GM19468 (cell line): ENCODE measurements around the gene SDF2L1.
"Not testable (repeated sequence)": the region's sequence is repeated elsewhere in the genome, so short reads cannot be mapped to it uniquely, and the experiment has no call there.

ENCODE experiments used
- ATAC-seq: cut with Tn5 transposase; IDR thresholded peaks from one replicate; pipeline ENCODE4 v1.9.1; 2021; ENCODE audit warnings: mild to moderate bottlenecking, moderate library complexity, moderate number of reproducible peaks; ENCODE audit not compliant: unreplicated experiment; ENCODE audit errors: extremely low read depth

The SDF2L1 gene

DNA sequence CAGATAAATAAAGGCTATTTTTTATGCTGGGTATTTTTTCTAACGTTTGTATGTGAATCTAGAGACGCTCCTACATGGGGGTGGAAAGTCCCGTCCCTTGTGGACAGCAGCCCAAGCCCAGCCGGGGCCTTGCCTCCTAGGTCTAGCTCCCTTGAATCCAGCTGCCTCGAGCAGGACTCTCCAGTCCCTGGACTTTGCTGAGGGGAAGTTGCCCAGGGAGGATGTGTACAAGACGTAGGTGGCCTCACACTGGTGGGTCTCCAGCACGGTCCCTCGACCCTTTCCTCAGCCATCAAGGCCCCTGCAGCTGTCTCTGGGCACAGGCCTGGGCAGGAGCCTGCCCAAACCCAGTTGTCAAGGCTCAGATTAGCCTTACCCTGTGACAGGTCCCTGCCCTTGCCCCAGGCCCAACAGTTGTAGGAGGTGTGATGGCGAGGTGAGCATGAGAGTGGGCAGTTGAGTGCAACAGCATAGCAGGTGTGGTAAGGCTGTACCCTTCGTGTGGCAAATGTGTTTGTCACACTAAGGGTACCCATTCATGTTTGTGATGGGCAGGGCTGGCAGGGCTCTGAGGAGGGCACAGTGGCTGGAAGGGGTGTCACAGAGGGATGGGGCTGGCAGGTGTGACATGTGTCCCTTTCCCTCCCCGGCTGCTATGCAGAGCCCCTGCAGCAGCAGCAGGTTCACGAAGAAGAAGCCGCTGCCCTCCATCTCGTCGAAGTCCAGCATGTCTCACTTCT is 6.2 kb upstream of the SDF2L1 start:
- ATAC-seq = no peak

DNA sequence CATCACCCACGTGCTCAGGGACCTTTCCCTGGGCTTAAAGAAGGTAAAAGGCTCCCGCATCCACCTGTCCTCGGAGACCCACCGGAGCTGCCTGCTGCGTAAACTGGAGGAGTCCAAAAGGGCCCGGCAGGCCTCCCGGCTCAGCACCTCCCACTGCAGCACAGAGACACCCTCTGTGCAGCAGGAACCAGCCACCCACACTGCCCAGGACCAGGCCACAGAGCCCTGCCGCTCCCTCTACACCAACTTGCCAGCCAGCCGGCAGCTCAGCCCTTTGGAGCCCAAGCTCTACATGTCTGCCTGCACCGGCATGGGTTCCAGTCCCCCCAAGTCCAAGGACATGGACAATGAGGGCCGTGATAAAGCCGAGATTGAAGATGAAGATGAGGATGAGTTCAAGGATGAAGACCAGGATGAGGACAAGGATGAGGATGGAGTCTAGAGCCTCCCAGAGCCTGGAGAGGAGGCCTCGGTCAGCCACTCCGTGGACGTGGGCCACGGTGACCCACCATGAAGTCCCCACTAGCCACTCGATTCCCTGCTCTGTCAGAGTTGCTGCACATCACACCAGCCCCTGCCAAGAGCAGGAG is 5.4 kb upstream of the SDF2L1 start:
- ATAC-seq = no peak

DNA sequence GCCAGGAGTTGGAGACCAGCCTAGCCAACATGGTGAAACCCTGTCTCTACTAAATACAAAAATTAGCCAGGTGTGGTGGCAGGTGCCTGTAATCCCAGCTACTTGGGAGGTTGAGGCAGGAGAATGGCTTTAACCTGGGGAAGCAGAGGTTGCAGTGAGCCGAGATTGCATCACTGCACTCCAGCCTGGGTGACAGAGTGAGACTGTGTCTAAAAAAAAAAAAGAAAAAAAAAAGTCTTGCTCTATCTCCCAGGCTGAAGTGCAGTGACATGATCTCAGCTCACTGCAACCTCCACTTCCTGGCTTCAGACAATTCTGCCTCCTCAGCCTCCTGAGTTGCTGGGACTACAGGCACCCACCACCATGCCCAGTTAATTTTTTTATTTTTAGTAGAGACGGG is 4.7 kb upstream of the SDF2L1 start:
- not testable (repeated sequence) for ATAC-seq

DNA sequence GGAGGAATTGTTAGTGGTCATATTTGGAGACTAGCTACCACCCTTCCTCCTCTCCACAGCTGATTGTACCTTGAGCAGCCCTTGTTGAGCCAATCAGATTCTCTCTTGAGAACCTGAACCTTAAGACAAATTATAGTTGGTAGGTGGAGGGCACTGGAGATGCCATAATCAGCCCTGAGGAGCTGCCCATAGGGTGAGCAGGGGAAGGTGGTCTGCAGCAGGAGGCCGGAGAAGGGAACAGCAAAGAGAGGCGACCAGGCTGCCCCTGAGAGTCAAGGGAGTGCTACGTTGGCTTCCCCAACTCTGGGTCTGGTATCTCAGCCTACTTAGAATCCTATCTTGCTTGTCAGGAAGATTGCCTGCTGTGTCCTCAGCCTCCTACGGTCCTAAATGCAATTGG is 2.7 kb upstream of the SDF2L1 start:
- no peak for ATAC-seq

DNA sequence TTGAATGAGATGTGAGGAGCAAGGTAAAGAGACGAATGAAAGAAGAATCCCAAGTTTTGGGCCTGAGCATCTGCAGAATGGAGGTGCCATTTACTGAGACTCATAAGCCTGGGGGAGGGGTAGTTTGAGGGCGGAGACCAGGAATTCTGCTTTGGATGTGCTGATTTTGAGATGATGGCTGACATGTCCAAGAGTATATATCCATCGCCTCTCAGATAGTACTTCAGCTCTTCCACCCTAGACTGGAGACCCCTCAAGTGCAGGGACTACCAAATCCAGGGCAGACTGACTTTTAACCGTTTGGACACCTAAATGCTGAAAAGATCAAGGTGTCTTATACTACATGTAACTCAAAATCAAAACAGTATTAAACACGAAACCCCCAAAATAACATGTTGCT is 1.3 kb upstream of the SDF2L1 start:
- ATAC-seq = no peak

DNA sequence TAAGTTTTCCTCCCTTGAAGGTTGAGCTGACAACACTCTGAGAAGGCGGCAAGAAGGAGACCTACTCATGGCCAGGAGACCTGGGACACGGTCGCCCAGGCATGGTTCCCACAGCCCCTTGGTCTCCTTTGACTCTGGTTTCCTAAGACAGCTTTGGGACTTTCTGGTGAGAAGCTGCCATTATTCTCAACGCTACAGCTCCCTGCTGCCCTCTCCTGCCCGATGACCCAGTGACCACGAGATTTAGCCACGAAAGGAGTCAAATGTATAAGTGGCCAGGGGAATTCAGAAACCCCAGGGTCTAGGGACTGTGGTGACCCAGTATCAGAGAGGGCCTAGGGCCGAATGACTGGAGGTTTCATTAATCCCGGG is 699 bp upstream of the SDF2L1 start:
- ATAC-seq = no peak

DNA sequence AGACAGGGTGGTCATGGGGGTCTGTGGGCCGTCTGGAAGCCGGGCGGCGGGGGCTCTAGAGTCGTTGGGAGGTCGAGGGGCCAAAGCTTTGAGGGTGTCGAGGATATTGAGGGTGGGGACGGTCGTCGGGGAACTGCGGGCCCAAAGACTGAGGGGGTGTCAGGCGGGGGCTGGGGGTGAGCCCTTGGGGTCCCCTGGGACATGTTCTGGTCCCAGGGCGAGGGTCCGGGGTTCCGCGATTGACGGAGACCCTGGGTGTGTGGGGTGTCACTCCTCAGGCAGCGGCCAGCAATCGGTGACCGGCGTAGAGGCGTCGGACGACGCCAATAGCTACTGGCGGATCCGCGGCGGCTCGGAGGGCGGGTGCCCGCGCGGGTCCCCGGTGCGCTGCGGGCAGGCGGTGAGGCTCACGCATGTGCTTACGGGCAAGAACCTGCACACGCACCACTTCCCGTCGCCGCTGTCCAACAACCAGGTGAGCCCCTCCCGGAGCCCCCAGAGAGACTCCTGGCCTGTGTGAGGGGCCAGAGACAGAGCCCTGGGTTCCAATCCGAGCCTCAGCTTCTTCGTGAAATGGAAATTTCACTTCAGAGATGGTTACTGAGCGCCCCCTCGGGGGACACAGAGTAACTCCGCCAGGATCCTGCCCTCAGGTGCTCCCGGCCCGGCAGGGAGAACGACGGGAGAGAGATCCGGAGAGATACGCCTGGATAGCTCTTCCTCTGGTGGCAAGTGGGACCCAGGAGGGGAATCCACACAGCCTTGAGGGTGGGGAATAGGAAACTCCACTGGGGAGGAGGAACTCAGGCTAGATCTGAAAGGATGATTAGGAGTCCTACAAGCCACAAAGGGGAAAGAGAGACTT is 714 bp downstream of the SDF2L1 start:
- no peak for ATAC-seq

DNA sequence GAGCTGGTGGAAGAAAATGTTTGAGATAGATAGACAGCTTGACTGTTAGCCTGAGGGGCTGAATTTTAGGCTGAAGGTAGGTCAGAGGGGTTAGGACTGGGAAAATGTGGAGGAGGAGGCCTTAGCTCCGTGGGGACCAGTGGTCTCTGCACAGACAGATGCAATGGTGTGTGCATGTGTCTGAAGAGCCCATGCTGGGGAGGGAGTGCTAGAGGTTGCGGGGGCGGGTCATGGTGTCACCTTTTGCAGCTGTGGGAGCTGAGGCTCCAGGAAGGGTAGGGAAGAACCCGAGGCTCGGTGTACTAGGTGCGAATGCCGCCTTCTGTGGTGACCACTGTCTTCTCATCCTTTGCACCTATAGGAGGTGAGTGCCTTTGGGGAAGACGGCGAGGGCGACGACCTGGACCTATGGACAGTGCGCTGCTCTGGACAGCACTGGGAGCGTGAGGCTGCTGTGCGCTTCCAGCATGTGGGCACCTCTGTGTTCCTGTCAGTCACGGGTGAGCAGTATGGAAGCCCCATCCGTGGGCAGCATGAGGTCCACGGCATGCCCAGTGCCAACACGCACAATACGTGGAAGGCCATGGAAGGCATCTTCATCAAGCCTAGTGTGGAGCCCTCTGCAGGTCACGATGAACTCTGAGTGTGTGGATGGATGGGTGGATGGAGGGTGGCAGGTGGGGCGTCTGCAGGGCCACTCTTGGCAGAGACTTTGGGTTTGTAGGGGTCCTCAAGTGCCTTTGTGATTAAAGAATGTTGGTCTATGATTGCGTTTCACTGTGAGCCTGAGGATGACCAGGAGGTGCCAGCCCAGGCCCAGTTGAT is 1.6 kb downstream of the SDF2L1 start:
- ATAC-seq = no peak

DNA sequence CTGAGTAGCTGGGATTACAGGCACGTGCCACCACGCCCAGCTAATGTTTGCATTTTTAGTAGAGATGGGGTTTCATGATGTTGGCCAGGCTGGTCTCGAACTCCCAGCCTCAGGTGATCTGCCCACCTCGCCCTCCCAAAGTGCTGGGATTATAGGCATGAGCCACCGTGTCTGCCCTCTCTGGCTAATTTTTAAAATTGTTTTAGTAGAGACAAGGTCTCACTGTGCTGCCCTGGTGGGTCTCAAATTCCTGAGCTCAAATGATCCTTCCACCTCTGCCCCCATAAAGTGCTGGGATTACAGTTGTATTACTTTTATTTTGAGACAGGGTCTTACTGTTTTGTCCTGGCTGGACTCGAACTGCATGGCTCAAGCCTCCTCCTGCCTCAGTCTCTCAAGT is 3.4 kb downstream of the SDF2L1 start:
- not testable (repeated sequence) for ATAC-seq

DNA sequence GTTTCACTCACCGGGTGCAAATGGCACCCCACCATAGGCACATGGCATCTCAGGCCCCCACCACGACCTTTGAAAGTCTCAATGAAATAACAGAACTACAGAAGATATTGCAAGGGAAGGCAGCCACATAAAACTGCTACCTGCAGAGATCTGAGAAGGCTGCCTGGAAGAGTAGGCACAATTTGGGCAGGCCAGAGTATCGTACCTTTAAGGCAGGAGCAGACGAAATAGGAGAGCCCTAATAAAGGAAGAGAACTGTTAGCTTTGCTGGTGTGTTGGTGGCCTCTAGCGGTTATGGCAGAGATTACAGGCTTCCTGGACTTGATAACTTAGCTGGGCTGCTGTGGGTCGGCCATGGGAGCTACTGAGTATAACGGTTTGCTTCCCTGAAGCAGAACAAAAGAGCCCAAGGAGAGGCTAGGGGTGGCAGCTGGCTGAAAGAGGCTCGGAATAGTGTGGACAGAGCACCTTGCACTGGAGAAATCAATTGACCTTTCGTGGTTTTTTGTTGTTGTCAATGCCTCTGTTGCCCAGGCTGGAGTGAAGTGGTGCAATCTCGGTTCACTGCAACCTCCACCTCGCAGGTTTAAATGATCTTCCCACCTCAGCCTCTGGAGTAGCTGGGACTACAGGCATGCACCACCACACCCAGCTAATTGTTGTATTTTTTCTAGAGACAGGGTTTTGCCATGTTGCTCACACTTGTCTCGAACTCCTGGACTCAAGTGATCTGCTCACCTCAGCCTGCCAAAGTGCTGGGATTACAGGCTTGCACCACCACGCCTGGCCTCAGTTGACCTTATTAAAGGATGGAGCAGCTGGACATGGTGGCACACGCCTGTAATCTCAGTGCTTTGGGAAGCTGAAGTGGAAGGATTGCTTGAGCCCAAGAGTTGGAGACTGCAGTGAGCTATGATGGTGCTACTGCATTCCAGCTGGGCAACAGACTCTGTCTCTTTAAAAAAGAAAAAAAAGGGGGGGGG is 4.8 kb downstream of the SDF2L1 start:
- ATAC-seq = no peak

DNA sequence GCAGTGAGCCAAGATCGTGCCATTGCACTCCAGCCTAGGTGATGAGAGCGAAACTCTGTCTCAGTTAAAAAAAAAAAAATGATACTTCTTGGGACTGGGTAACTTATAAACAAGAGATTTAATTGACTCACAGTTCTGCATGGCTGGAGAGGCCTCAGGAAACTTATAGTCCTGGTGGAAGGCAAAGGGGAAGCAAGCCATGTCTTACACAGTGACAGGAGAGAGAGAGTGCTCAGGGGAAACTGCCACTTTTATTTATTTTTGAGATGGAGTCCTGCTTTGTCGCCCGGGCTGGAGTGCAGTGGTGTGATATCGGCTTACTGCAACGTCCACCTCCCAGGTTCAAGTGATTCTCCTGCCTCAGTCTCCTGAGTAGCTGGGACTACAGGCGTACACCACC is 8.2 kb downstream of the SDF2L1 start:
- no peak for ATAC-seq

DNA sequence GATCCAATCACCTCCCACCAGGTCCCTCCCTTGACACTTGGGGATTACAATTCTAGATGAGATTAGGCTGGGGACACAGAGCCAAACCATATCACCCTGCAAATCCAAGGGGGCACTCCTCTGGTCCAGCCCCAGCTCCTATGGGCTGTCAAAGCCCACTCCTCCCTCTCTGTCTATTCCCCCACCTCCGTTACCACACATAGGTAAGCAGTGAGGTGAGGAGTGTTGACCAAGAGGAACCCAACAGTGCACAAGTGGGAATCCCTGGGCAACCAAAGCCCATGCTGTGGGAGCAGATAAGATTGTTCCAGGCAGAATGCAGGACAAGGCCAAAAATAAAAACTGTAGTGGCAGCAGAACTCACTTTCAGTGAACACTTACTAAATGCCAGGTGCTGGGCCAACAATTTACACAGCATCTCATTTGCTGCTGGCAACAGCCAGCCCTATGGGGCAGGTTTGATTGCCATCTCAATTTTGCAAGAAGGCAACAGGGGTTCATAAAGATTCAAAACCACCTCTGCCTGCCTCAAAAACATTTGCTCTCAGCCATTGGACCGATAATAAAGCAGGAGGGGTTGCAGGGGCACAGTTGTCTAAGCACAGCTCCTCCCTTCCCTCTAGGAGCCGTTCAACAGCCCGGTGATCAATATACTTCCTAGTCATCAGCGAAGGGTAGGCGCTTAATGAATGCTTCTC is 8.9 kb downstream of the SDF2L1 start:
- ATAC-seq = no peak

DNA sequence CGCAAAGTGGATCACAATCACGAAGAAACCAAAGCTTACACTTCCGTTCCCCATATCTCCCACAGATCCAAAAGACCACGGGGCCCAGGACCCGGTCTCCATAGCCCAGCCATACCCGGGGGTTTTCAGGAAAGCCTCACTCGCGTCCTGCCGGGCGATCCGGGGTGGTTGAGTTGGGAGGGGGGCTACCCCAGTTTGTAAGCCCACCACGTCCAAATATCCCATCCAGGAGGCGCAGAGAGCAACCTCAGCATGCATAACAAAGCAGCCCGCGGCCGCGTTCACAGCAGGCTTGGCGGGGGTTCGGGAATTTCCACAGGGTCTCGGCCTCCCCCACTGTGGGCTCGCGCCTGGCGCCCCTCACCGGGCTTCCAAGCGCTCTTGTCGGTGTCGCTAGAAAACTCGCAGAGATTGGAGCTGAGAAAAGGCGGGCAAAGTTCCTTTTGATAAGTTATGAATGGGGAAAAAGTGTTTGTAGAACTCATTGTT is 9.5 kb downstream of the SDF2L1 start:
- ATAC-seq = no peak

DNA sequence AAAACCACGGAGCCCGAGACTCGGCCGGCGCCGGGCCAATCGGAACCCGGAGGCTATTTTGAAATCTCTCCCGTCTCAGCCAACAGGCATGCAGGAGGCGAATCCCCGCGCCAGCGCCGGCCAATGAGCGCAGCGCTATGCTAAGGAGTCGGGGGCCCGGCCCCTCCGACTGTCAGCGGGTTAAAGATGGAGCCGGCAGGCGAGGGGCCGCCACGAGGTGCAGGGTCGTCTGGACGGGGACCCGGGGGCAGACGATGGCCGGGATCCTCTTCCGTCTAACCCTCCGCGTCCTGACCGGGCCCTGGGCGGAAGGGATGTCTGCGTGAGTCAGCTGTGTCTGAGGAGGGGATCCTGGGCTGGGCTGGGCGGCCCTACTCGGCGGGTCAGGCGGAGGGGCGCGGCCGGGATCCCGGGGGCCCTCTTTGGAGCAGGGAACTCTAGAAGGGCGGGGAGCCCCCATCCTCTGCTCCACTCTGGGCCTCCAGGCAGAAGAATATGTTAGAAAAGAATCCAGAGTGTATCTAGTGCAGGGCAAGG is 10.0 kb downstream of the SDF2L1 start:
- ATAC-seq = peak; percentile 83

DNA sequence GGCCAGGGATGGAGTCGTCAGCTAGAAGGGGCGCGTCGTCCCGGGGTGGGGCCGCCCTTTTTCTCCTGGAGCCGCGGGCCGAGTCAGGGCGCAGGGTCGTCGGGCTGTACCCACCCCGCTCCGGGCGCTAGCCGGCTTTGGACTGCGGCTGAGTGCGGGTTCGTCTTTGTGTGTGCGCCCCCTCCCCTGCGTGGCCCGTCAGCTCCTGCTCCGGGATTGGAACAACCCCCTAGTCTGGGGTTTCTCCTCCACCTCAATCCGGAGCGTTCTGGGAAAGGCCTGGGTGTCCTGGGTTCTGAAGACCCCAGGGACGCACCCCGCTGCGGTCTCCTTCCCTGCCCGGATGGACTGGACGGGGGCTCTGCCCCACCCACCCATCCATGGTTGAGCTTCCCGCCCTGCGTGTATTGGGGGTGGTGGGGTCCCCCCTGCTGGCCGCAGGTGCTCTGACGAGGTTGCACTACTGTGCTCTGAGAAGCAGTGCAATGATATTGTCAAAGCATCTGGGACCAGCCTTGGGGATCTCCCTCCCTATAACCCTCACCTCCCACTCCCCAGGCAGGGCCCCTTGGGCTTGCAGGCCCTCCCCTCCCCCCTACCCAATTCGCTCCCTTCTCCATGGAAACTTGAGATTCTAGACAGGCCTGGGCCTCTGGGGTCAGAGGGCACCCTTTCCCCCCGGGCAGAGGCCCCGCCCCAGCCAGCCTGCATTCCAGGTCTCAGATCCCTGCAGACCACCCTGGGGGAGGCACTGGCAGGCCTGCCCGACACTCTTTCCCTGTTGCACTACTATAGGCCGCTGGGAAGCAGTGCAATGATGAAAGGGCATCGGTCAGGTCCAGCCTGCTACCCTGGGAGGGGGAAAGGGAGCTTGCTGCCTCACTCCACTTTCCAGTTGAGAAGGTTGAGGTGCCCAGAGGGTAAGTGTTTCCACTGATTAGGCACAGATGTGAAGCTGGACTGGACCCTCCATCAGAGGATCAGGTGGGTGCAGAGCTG is 10.7 kb downstream of the SDF2L1 start:
- no peak for ATAC-seq

DNA sequence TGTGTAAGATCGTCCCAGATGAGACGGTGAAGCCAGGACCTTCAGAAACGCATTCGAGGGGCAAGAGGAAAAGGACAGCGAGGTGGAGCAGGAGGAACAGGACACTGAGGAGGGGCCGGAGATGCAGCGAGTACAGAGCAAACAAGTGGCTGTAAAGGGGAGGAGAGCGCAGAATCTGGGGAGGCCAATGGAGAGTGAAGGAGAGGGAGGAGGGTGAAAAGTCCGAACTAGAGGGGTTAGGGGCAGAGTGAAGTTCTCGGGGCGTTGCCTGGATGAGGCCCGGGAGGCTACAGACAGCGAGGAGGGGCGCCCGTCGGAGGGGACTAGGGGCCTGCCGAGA is 14.9 kb downstream of the SDF2L1 start:
- ATAC-seq = no peak

DNA sequence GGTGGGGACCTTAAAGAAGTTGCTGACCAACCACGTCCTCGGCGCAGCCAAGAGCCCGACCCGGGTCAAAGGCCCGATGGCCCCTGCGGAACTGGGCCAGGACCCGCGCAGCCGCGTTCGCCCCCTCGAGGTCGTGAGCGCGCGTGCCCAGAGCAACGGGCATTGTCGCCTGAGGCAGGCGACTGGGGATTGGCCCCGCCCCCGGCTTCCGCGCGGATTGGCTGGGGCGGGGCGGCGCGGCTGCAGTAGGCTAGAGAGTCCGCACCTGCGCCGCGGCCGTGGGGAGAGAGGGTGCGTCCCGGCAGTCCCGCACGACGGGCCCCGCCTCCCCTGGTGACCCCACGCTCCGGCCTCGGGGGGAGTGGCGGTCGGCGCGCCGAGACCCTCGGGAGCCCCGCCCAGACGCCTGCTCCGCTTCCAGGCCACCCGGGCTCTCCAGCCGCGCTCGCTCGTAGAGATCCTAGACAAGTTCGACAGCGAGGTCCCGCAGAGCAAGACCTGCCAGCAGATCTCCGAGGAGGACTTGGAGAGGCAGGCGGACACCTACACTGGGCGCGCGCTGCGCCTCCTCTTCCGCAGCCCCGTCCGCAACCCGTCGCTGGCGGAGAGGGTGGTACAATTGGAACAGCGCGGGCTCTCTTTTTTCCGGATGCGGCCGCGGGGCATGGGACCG is 15.4 kb downstream of the SDF2L1 start:
- peak; percentile 56 for ATAC-seq
